GM21515 (cell line): ENCODE data around the gene SLC6A7.

Experiments
- ATAC-seq: cut with Tn5 transposase; IDR thresholded peaks from one replicate; pipeline ENCODE4 v1.9.1; 2021; ENCODE audit not compliant: unreplicated experiment

Gene SLC6A7

DNA sequence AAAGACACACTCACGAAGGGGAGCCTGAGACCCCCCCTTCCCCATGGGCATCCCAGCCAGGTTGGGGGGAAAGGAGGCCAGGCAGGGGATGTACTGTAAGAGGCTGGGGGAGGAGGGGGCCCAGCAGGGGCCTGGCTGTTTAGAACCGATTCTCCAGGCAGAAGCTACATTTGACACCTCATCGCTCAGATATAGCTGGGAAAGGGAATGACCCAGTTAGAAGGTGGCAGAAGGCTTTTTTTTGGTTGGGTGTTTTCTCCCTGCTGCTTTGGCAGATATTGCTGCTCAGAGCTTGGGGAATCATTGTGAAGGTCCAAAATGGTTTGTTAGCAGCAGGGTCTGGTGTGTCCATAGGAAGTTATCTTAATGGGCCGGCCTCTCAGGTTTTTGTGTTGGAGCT lies 17.3 kb upstream of the SLC6A7 start:
- ATAC-seq: no peak

GRCh38 chr5:150173161-150173560 lies 16.7 kb upstream of the SLC6A7 start:
- no peak for ATAC-seq

DNA sequence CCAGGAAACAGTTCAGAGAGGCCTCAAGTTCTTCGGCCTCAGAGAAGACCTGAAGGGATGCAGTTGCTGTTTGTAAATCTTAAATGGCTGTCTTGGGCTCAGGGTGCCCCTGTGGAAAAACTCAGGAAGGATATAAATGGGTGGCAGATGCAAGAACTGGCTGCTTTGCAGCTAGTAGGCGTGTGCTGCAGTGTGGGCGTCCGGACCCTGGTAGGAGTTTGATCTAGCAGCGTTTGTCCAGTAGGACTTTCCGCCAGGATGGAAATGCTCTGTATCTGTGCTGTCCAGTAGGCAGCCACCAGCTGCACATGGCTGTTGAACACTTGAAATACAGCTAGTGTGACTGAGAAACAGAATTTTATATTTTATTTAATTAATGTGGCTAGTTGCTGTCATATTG lies 15.6 kb upstream of the SLC6A7 start:
- ATAC-seq: no peak

DNA sequence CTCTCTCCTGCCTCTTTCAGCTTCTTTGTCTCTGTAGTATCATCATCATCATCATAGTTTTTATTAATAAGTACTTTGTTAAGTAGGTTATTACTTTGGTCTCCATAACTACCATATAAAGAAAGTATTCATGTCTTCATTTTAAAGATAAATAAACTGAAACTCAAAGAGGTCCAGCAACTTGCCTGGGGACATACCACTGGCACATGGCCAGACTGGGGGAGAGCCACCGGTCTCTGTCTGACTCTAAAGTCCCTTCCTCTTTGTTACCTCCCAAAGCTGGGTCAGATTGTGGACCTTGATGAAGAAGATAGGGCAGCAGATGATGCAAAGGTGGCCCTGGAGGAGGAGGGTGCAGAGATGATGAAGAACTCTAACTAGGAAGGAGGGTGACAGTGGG lies 14.8 kb upstream of the SLC6A7 start:
- no peak for ATAC-seq

DNA sequence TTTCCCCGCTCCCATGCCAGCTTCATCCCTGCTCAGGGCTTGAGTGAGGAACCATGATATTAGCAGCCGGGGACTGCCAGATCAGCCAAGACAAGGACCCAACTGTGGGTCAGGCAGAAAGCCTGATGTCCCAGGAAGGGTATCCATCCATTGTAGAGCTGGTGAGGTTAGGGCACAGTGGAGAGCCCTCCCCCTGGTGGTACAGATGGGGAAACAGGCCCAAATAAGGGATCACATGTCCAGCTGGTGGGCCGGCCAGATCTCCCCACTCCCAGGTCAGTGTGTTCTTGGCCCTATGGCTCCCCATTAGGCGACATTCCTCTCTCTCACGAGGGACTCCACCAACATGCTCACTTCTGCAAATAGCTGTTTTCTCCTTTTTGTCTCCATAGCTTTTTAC lies 14.3 kb upstream of the SLC6A7 start:
- ATAC-seq: no peak

- ATAC-seq: no peak
These were observed 13.0 kb upstream of the SLC6A7 start for GRCh38 chr5:150176745-150177477.

DNA sequence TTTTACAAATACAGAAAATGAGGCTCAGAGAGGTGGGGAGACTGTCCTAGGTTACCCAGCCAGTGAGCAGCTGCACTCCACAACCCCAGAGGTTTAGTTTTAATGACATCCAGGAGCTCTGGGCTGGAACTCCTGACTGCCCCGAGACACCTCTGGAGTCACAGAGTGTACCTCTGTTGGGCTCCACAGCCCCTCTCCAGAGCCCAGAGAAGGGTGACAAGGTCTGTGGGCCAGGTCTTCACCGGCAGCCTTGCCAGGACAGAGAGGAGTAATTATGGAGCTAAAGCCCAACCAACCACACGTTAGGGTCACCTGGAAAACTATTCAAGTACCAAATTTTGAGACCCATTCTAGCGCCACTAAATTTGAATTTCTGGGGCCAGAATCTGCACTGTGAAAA lies 12.1 kb upstream of the SLC6A7 start:
- no peak for ATAC-seq

DNA sequence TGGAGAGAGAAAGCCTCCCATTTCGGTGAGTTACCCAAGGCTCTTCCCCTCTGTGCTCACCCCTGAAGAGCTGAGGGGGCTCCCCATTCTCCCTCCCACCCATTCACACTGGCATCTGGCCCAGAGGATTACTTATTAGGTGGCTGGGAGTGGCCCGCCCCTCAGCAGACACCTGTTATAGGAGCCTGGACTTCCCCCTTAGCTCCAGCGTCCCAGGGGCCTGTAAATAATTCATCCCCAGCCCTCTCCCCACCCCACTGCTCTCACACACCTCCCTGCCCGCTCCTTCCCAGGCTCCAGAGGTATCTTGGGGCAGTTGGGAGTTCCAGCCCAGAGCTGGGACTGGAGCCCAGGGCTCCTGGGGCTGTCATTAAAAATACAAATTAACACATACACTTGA lies 11.6 kb upstream of the SLC6A7 start:
- no peak for ATAC-seq

DNA sequence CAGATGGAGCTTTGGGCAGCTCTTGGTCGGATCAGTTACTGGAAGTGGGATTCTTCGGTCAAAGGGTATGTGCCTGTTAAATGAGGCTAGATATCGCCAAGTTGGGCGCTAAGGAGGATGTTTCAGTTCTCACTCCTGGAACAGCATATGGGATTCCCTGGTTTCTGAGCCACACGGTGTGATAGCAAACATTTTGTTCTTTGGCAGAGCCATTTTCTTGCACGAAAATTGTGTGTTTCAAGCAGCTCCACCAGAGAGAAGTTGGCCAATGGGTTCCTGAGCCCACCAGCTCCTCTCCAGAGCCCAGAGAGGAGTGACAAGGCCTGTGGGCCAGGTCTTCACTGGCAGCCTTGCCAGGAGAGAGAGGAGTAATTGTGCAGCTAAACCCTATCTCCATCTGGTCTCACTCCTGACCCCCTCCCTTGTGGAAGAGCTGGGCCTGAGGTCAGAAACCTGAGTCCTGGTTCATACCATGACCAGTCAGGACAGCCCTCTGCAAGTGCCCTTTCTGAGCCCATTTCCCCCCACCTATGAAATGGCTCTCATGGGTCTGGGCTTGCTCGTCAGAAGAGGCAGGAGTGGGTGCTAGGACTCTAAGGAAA lies 10.7 kb upstream of the SLC6A7 start:
- no peak for ATAC-seq

- ATAC-seq: no peak
These were observed 9.4 kb upstream of the SLC6A7 start for GRCh38 chr5:150180241-150181026.

GRCh38 chr5:150181027-150181426 lies 8.8 kb upstream of the SLC6A7 start:
- ATAC-seq: no peak

- no peak for ATAC-seq
These were observed 7.9 kb upstream of the SLC6A7 start for GRCh38 chr5:150181766-150182545.

DNA sequence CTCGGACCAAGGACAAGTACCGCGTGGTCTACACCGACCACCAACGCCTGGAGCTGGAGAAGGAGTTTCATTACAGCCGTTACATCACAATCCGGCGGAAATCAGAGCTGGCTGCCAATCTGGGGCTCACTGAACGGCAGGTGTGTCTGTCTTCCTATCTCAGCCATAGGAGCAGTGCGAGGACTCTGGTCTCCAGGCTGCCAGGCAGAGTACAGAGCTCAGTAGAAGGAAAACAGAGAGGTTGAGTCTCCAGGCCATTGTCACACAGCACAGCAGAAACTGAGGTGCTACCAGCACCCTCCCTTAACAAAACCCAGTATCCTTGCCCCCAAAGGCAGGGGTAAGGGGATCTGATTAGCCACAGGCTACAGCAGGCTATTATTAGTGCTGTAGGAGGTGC lies 7.1 kb upstream of the SLC6A7 start:
- no peak for ATAC-seq

GRCh38 chr5:150183436-150183835 lies 6.4 kb upstream of the SLC6A7 start:
- no peak for ATAC-seq

DNA sequence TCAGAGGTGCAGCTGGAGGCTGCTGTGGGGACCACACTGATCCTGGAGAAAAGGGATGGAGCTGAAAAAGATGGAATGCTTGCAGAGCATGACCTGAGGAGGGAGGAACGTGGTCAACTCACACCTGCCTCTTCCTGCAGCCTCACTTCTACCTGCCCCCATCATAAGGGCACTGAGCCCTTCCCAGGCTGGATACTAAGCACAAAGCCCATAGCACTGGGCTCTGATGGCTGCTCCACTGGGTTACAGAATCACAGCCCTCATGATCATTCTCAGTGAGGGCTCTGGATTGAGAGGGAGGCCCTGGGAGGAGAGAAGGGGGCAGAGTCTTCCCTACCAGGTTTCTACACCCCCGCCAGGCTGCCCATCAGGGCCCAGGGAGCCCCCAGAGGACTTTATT lies 5.9 kb upstream of the SLC6A7 start:
- ATAC-seq: no peak

DNA sequence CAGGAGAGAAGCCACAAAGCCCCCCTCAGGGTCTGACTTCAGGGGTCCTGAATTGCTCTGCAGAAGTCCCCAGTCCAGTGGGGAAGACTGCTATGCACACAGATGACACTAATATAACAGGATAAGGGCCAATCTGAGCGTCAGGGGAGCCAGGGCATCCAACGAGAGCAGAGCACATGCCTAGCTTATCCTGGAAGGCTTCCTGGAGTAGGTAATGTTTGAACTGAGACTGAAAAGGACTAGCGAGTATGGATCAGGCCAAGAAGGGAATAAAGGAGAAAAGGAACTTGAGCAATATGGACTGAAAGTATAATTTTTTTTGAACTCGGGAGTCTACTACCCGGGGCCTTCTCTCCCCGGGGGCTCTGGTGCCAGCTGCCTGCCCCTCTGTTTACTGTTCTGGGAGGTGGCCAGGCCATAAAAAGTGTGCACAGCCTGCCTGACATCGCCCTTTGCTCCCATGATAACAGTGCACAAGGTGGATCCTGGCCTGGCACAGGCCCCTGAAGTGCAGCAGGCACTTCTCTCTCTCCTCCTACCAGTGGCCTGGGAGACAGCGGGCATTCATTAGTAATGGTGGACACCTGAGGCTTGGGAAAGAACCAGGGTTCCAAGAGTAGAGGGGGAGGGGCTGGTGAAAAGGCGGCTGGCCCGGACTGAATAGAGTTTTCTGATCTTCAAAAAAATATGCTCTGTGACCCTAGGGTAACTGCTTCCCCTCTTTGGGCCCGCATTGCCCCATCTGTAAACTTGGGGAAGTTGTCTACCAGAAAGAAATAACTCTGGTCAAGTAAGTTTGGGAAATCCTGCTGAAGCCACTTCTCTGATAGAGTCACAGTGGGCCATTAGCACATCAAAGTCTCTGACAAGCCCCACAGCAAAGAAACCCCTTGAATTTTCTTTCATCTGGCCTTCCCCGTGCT lies 4.6 kb upstream of the SLC6A7 start:
- no peak for ATAC-seq

- no peak for ATAC-seq
These were observed 3.7 kb upstream of the SLC6A7 start for GRCh38 chr5:150186137-150186536.

GRCh38 chr5:150186897-150187296 lies 3.0 kb upstream of the SLC6A7 start:
- ATAC-seq: no peak

GRCh38 chr5:150188146-150188842 lies 1.6 kb upstream of the SLC6A7 start:
- no peak for ATAC-seq

DNA sequence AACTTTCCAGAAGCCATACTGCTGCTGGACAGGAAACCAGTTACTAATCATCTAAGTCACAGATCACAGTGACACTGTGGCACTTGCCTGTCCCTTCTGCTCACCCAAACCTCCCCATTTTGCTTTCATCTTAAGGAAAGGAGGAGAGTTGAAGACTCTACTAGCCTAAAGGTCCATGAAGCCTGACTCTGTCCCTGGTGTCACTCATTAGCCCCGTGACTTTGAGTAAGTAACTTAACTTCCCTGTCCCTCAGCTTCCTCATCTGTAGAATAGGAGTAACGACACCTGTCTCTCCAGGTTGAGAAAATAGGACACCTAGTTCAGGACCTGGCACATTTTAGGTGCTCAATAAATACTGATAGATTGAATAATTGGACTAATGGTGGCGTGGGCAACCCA lies 536 bp upstream of the SLC6A7 start:
- no peak for ATAC-seq
